ENCODE data around the gene ATP2C2.

The ATP2C2 gene

GRCh38 chr16:84368308-84368996 lies at the start of gene ATP2C2:
TSS of gene ATP2C2 (plus strand) at chr16:84368538. CDS start at chr16:84368616, 78 bp downstream.
- FAIRE-seq = no peak

- no peak for FAIRE-seq
These were observed 49.1 kb upstream of the ATP2C2 start for GRCh38 chr16:84319146-84319760.

GRCh38 chr16:84320511-84320910 lies 47.8 kb upstream of the ATP2C2 start:
- no peak for FAIRE-seq

GRCh38 chr16:84321932-84322331 lies 46.4 kb upstream of the ATP2C2 start:
- no peak for FAIRE-seq

- FAIRE-seq = no peak
These were observed 45.6 kb upstream of the ATP2C2 start for GRCh38 chr16:84322749-84323148.

GRCh38 chr16:84323606-84324005 lies 44.7 kb upstream of the ATP2C2 start:
- FAIRE-seq = no peak

- FAIRE-seq = no peak
These were observed 43.7 kb upstream of the ATP2C2 start for GRCh38 chr16:84324434-84325262.

GRCh38 chr16:84326545-84326944 lies 41.8 kb upstream of the ATP2C2 start:
- FAIRE-seq = no peak

GRCh38 chr16:84327926-84328505 lies 40.3 kb upstream of the ATP2C2 start:
- FAIRE-seq = no peak

- FAIRE-seq = no peak
These were observed 39.3 kb upstream of the ATP2C2 start for GRCh38 chr16:84329016-84329415.

- no peak for FAIRE-seq
These were observed 38.3 kb upstream of the ATP2C2 start for GRCh38 chr16:84329843-84330684.

- FAIRE-seq = no peak
These were observed 37.7 kb upstream of the ATP2C2 start for GRCh38 chr16:84330685-84331050.

- FAIRE-seq = no peak
These were observed 36.1 kb upstream of the ATP2C2 start for GRCh38 chr16:84331998-84332780.

GRCh38 chr16:84332975-84333684 lies 35.2 kb upstream of the ATP2C2 start:
- no peak for FAIRE-seq

- FAIRE-seq = no peak
These were observed 34.3 kb upstream of the ATP2C2 start for GRCh38 chr16:84334058-84334457.

GRCh38 chr16:84334482-84334881 lies 33.9 kb upstream of the ATP2C2 start:
- FAIRE-seq = no peak

- peak; percentile 57 for FAIRE-seq
These were observed 31.1 kb upstream of the ATP2C2 start for GRCh38 chr16:84337236-84337635.

- no peak for FAIRE-seq
These were observed 29.0 kb upstream of the ATP2C2 start for GRCh38 chr16:84339311-84339710.

- FAIRE-seq = no peak
These were observed 28.6 kb upstream of the ATP2C2 start for GRCh38 chr16:84339766-84340165.

GRCh38 chr16:84340325-84341040 lies 27.9 kb upstream of the ATP2C2 start:
- FAIRE-seq = no peak
